HG02870 (cell line): ENCODE measurements around the gene DNAH1.

Experiments used
- ATAC-seq: cut with Tn5 transposase; IDR thresholded peaks from one replicate; pipeline ENCODE4 v1.9.1; 2021; ENCODE audit warnings: mild to moderate bottlenecking, moderate library complexity; ENCODE audit not compliant: unreplicated experiment

Gene DNAH1

DNA sequence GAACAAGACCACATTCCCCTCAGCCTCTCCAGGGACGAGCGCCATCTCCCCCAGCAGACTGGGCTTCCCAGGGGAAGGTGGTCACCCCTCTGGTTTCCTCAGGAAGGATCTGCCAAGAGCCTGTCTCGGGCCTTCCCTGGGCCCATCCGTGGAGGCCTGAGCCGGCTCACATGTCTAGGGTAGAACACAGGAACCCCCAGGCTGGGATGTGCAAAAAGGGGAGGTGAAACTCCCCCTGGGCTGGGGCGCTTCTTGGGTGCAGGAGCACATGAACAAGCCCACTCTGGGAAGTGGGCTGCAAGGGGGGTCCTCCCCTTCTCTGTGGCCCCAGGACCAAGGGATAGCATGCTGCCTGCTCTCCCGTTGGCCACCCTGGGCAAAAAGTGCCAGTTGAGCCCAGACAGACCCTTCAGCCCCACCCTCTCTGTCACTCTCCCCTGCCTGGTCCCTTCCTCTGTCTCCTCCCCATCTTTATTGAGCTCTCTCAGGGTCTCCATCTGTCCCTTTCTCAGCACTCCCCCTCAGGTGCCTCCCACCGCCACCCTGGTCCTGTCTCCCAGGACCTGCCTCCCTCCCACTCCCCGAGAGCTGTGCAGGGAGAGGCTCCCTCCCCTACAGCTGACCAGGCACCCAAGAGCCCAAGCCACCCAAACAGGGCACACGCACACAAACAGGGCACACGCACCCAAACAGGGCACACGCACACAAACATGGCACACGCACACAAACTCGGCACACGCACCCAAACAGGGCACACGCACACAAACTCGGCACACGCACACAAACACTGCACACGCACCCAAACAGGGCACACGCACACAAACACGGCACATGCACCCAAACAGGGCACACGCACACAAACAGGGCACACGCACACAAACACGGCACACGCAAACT, 127.9 kb downstream of the DNAH1 start:
- no peak for ATAC-seq

DNA sequence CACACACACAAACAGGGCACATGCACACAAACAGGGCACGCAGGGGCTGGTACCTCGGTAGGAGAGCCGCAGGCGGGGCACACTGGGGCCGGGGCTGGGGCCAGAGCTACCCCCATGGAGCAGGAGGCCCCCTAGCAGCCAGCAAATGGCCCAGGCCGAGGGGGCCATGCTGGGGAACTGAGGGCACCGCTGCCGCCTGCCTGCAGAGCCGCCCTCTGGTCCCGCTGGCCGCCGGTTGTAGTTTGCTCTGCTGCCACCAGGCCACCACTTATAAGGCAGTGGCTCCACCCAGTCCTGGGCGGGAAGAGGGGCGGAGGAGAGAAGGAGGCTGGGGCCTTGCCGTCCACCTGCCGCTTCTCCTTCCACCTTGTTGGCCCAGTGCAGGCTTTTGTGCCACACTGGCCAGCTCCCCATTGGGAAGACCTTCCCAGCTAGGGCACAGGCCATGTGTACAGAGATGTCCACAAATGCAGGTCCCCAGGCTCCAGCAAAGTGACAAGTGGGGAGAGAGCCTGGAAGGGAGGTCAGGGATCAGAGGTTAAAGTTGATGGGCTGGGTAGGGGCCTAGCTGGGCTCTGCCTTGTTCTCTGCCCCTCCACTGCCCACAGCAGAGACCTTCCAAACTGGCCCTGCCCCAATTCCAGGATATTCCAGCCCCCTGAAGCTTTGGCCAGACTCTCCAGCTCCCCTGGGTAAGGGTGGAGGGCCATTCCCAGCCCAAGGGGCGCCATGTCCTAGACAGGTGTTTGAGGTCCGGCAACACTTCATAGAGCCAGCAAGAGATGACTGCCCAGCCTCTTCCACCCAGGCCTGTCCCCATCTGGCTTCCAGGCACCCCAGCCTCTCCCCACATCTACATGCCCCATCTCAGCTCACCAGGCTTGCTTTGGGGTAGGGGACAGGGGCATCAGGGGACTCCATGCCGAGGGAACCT, 129.0 kb downstream of the DNAH1 start, which contains the start of gene SEMA3G:
SEMA3G (minus strand) TSS at position 244 of the 934 bp plus-strand sequence; CDS start at position 168, 76 bp downstream.
- peak; percentile 71 for ATAC-seq

DNA sequence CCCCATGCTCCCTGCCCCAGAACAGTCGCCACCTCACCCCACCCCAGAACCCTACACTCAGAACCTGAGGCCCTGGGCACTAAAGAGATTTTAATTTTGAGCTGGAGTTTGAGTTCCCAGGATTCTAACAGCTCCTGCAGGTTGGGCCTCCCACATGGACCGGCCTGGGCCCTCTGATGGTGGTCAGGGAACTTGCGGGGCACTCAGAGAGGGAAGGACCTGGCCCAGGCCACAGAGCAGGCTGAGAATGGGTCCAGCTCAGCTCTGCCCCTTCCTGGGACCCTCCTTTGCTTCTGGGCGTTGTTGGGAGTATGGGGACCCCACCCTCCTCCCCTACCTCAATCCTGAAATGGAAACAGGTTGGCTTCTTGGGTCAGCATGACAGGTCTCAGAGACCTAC, 129.9 kb downstream of the DNAH1 start:
- no peak for ATAC-seq

DNA sequence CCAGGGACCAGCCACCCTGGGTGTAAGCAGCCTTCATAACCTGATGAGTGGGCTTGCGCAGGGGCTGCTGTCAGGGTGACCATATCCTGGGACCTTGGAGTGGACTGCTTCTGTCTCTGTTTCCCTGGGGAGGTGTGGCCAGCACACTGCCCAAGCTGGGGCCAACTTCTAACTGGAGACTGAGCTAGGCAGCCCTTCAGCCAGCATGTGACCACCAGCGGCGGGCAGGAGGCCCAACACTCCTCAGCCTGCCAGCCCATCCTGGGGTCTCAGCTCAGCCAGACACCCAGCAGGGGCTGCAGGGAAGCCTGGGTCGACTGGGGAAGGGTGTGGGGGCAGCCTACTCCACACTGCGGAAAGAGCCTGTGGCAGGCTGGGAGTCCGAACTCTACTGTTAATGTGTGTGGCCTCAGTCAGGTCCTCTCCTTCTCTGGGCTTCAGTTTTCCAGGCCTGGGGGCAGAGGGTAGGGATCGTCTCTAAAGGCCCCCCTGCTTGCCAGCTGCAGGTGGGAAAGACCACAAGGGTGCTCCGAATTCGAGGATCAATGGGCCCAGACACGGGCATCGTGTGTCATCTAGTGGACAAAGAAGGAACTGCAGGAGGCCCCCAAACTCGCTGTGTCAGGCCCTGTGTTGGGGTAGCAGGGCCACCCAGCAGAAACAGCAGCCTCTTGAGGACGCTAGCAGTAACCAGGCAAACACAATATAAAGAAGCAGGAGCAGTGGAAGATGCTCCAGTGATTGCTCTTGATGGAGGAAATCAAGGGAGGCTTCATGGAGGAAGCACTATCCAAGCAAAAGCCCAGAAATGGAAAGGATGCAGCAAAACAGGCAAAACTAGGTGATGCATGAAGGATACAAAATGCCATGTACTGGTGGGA, 130.8 kb downstream of the DNAH1 start:
- no peak for ATAC-seq

DNA sequence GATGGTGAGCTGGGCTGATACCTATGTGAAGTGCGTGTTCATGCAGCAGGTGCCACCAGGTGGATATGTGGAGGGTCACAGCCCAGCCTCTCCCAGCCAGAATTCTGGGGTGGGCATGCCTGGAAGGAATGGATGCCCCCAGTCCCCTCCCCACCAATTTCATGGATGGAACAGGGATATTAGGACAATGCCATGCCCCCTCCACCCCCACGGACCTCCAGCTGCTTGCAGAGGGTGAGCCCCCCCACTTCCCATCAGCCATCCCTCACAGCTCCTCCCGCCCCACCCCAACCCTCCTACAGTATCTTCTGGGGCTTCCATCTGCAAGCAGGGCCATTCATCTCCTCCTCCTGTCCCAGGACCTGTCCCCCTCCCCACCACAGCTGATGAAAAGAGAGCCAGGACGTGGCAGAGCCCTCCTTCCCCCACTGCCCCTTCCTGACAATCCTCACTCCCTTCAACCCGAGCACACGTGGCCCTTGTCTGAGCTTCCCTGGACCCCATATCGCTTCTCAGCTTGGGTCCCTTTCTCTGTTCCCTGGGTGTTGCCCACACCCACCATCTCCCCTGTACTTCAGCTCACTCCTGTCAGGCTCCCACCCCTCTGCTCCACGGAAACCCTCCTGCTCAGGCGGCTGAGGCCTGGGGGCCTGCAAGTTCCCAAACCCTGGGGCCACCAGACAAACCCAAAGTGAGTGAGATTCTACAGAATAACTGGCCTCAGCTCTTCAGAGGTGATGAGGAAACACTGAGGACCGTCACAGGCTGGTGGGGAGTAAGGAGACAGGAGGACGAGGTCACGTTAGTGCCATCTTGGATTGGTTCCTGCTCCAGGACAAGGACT, 131.6 kb downstream of the DNAH1 start:
- no peak for ATAC-seq
